HUES6 (cell line): Measurements from ENCODE around the gene NAB2.
"Not testable (repeated sequence)": the region's sequence is repeated elsewhere in the genome, so short reads cannot be mapped to it uniquely, and the experiment has no call there.

Experiments
- H3K27ac ChIP-seq: 2 replicates; pipeline ENCODE4 v1.7.0; 2013; ENCODE audit warnings: low read depth, mild to moderate bottlenecking, low read length, inconsistent platforms
- H3K27me3 ChIP-seq: 2 replicates; pipeline ENCODE4 v1.6.1; 2013; ENCODE audit warnings: low read length; ENCODE audit not compliant: control insufficient read depth, insufficient read depth
- H3K36me3 ChIP-seq: 2 replicates; pipeline ENCODE4 v1.6.1; 2013; ENCODE audit warnings: low read length; ENCODE audit not compliant: control insufficient read depth, insufficient read depth
- H3K4me1 ChIP-seq: 2 replicates; pipeline ENCODE4 v1.6.1; 2013; ENCODE audit warnings: low read length; ENCODE audit not compliant: control insufficient read depth, insufficient read depth
- H3K4me3 ChIP-seq: 2 replicates; pipeline ENCODE4 v1.5.1; 2013; ENCODE audit warnings: low read depth, low read length
- H3K9ac ChIP-seq: one replicate; pipeline ENCODE4 v1.6.1; 2013; ENCODE audit warnings: mild to moderate bottlenecking, low read length
- H3K9me3 ChIP-seq: 2 replicates; pipeline ENCODE4 v1.6.1; 2013; ENCODE audit warnings: low read depth, low read length; ENCODE audit not compliant: control insufficient read depth, insufficient read depth

NAB2 gene

DNA sequence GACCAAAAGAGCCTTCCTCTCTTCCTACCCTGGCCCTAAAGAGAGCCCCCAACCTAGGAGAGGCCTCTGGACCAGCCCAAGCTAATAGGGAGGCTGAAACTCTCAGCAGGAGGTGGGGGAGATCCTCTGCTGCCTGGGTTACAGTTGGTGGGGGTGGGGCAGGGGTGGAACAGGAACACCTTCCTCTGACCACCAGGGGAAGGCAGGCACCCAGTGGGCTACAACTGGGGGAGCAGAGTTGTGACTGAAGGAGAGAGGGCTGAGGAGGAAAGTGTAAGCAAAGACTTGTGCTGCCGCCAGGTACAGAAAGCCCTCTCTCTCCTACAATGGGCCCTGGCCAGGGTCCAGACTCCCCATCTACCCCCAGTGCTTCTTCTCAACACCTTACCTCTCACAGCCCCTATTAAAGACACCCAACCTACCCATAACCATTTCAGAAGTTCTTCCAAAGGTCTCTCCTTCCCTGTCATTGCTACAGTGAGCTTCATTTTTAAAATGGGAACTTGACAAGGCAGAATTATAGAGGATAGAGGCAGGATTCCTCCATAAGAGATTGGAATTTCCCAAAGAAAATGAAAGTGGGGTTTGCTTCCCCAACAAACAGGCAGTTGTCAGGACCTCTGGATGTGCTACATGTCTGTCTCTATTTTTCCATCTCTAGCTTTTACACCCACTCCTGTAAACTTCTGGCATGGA, 40.3 kb upstream of the NAB2 start:
- Histone ChIP-seq H3K9me3 (no peaks in the 10 kb centered on the region), H3K9ac (no peak overlapping the region), H3K4me1 (no peaks in the 10 kb centered on the region), H3K4me3 (no peak overlapping the region), H3K36me3 (no peaks in the 10 kb centered on the region), H3K27me3 (peaks cover 8% of the 10 kb centered on the region; the same call in 1 of the 2 replicates), H3K27ac (no peak overlapping the region)

DNA sequence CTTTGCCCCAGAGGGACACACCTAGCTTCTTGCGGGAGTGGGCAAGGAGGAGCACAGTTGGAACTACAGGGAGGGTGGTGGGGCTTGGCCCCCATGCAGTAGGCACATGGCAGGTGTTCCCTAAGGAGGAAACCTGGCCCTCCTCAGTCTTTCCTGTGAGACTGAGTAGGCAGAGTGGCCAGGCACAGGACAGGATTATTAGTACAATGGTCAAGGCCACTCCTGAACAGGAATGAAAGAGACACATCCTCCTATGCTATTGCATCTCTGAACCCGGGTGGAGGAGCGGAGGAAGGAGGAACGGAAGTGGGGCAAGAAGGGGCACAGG, 39.8 kb upstream of the NAB2 start:
- H3K4me1 ChIP-seq, result no peaks in the 10 kb centered on the region
- peaks cover 8% of the 10 kb centered on the region; the same call in 1 of the 2 replicates for H3K27me3 ChIP-seq
- no peaks in the 10 kb centered on the region for H3K36me3 ChIP-seq
- H3K9me3 ChIP-seq, result no peaks in the 10 kb centered on the region
- no peak overlapping the region for H3K27ac ChIP-seq
- H3K4me3 ChIP-seq, result no peak overlapping the region
- no peak overlapping the region for H3K9ac ChIP-seq

DNA sequence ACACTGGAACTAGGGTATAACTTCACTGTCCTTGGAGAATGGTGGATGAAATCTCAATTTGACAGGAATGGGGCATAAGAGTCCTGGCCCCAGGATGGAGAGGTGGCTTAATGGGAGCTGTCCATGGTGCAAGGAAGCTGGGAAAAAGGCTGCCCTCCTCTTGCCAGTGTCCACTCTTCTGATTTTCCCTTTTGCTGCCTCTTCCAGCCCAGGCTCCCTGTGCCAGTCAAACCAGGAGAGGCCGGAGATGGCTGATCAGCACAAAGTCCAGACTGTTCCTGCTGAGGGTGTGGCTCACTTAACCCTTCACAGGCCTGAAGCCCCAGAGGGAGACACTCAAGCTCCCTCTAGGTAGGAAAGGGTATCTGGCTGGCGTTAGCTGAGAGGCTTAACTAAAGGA, 39.0 kb upstream of the NAB2 start, which contains the start of gene MYO1A:
TSS of gene MYO1A (minus strand) at position 240 of the 400 bp plus-strand sequence. CDS start 1,806 bp downstream, outside the sequence.
- Histone ChIP-seq H3K9me3 (no peaks in the 10 kb centered on the region), H3K4me1 (no peaks in the 10 kb centered on the region), H3K9ac (no peak within 1 kb of the TSS), H3K27ac (no peak within 1 kb of the TSS), H3K4me3 (no peak within 1 kb of the TSS), H3K36me3 (no peaks in the 10 kb centered on the region), H3K27me3 (peaks cover 8% of the 10 kb centered on the region; the same call in 1 of the 2 replicates)

DNA sequence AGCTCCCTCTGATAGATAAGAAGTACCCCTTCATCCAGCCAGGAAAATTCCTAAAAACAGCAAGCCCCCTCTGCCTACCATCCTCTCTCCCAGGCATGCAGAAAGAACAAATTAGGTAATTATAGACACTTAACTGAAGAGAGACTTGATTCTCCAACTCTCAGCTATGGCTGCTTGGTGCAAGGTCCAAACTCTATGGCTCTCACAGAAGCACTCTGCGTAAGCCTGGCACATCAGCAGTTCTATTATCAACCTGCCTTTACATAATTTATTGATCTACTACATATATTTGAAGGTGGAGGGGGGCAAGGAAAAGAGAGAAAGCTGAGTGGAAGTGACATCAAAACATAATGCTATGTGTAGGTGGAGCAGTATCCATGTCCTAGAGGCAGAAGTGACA, 37.9 kb upstream of the NAB2 start:
- Histone ChIP-seq H3K9me3 (no peaks in the 10 kb centered on the region), H3K36me3 (peaks cover 7% of the 10 kb centered on the region; the same call in 1 of the 2 replicates)

DNA sequence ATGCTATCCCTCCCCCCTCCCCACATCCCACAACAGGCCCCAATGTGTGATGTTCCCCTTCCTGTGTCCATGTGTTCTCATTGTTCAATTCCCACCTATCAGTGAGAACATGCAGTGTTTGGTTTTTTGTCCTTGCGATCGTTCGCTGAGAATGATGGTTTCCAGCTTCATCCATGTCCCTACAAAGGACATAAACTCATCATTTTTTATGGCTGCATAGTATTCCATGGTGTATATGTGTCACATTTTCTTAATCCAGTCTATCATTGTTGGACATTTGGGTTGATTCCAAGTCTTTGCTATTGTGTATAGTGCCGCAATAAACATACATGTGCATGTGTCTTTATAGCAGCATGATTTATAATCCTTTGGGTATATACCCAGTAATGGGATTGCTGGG, 35.8 kb upstream of the NAB2 start:
- H3K4me3 ChIP-seq, H3K9me3 ChIP-seq, H3K27me3 ChIP-seq, H3K4me1 ChIP-seq, H3K27ac ChIP-seq, H3K9ac ChIP-seq: not testable (repeated sequence)
- H3K36me3 ChIP-seq, result peaks cover 26% of the 10 kb centered on the region

More for the DNA sequence above, 37.9 kb upstream of the NAB2 start:
- H3K4me1 ChIP-seq, result no peaks in the 10 kb centered on the region
- peaks cover 7% of the 10 kb centered on the region; the same call in 1 of the 2 replicates for H3K27me3 ChIP-seq
- H3K27ac ChIP-seq, result no peak overlapping the region
- H3K9ac ChIP-seq, result no peak overlapping the region
- H3K4me3 ChIP-seq, result no peak overlapping the region

DNA sequence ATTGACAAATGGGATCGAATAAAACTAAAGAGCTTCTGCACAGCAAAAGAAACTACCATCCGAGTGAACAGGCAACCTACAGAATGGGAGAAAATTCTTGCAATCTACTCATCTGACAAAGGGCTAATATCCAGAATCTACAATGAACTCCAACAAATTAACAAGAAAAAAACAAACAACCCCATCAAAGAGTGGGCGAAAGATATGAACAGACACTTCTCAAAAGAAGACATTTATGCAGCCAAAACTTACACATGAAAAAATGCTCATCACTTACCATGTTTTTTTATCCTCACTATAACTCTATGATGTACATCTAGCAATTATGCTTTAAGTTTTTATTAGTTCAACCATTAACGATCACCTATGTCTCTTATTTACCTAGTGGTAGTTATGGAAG, 35.0 kb upstream of the NAB2 start:
- not testable (repeated sequence) for H3K4me3 ChIP-seq, H3K9ac ChIP-seq, H3K27me3 ChIP-seq, H3K4me1 ChIP-seq, H3K27ac ChIP-seq, H3K9me3 ChIP-seq
- peaks cover 34% of the 10 kb centered on the region for H3K36me3 ChIP-seq

DNA sequence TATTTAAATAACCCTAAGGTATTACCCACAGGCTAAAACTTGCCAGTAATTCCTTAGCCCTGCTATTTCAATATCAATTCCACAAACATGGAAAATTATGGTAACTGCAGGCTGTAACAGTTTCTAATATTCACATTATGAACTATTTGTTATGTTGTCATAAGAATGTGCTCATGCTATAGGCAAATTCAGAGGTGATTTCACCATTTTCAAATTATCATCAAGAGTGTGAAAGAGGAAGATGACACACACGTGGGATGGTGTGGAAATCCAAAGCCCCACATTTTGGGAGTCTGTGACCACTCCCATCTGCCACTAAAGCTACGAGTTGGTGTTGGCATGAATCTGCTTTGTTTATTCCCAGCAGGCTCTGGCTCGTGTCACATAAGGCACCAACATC, 33.1 kb upstream of the NAB2 start:
- H3K9me3 ChIP-seq, result no peaks in the 10 kb centered on the region
- H3K4me3 ChIP-seq, result no peak overlapping the region
- peaks cover 53% of the 10 kb centered on the region for H3K36me3 ChIP-seq
- H3K27ac ChIP-seq, result no peak overlapping the region
- H3K27me3 ChIP-seq, result no peaks in the 10 kb centered on the region
- H3K4me1 ChIP-seq, result no peaks in the 10 kb centered on the region
- no peak overlapping the region for H3K9ac ChIP-seq

DNA sequence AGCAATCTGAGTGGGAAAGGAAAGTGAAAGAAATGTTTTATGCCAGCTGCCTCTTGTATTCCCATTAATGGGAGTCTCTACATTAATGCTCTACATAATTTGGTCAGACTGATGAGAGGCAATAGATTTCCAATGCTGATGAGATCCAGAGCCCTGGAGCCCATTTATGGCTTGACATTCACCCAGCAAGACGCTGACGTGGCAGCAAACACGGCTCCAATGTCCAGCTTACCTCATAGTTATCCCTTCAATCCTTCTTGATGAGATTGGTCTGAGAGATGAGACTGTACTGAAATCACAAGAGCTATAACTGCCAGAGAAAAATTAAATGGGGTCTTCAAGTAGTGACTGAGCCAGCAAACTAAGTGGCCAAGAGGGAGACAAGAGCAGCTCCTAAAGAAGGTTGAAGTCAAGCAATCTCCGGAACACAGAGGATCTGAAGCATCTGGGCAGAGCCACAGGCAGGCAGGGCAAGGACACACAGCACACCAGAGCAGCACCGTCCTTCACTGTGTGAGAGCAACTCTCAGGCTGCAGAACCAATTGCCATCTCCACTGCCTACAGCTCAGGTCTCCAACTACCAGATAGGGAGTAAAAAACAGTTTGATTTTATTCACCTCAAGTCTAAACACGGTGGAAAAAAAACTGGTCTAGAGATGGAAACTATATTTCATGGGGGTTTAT, 31.7 kb upstream of the NAB2 start:
- peaks cover 63% of the 10 kb centered on the region for H3K36me3 ChIP-seq
- no peak overlapping the region for H3K27ac ChIP-seq
- H3K27me3 ChIP-seq, result no peaks in the 10 kb centered on the region
- H3K4me3 ChIP-seq, result no peak overlapping the region
- H3K9ac ChIP-seq, result no peak overlapping the region
- H3K9me3 ChIP-seq, result no peaks in the 10 kb centered on the region
- no peaks in the 10 kb centered on the region for H3K4me1 ChIP-seq

DNA sequence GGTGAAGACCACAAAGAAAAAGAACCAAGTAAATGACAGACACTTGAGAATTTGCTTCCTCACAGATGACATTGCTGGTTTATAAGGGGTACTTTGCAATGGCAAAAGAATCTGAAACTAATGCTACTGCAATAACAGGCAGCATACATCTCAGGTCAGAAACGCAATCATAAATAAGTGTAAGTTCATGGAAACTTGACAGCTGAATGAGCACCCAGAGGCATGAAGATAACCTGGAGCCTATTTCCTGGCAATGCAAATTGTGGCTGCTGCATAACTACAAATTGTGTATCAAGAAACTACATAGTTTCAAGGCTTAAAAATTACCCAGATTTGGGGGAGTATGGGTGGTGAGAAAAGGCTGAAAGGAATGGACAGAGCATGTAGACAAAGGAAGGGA, 30.5 kb upstream of the NAB2 start:
- Histone ChIP-seq H3K27ac (no peak overlapping the region), H3K4me3 (no peak overlapping the region), H3K9ac (no peak overlapping the region), H3K36me3 (peaks cover 75% of the 10 kb centered on the region), H3K4me1 (no peaks in the 10 kb centered on the region), H3K9me3 (no peaks in the 10 kb centered on the region), H3K27me3 (no peaks in the 10 kb centered on the region)

DNA sequence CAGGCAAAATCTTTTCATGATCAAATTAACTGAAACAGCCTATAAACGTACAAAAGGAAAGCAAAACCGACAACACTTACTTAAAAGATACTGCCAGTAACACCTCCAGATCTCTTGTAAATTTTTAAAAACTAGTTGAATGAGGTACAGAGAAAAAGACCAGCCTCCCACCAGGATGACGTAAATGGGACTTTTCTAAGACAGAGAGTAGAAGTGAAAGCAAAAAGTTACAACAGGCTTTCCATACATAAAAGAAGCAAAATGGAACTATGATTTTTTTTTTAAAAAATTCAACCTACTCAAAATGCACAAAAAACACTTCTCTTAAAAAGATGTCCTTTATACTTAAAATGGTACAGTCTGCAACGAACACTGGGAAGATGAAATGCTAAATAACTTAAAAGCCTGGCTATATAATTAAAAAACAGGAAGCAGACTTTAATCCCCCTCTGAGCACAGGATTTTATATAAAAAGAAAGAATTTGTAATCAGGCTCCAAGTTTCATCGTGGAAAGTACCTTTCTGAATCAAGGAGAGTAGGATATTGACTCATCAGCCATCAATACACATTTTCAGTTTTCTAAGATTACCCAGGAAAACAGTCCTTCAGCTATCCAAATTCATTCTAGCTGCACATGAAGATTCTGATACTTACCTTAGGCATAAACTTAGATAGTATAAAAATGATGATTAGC, 24.8 kb upstream of the NAB2 start:
- H3K36me3 ChIP-seq, result peaks cover 85% of the 10 kb centered on the region
- no peak overlapping the region for H3K9ac ChIP-seq
- H3K9me3 ChIP-seq, result no peaks in the 10 kb centered on the region
- no peak overlapping the region for H3K4me3 ChIP-seq
- no peak overlapping the region for H3K27ac ChIP-seq
- H3K27me3 ChIP-seq, result no peaks in the 10 kb centered on the region
- H3K4me1 ChIP-seq, result no peaks in the 10 kb centered on the region

DNA sequence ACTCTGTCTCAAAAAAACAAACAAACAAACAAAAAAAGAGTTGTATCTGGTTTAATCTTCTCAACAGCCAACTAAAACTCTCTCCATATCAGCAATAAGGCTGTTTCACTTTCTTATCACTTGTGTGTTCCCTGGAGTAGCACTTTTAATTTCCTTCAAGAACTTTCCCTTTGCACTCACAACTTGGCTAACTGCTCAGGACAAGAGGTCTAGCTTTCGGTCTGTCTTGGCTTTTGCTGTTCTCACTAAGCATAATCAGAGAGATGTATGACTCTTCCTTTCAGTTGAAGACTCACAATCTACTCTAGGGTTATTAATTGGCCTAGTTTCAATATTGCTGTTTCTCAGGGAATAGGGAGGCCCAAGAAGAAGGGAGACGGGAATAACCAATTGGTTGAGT, 22.7 kb upstream of the NAB2 start:
- peaks cover 84% of the 10 kb centered on the region for H3K36me3 ChIP-seq
- H3K4me3 ChIP-seq, result no peak overlapping the region
- no peak overlapping the region for H3K9ac ChIP-seq
- H3K9me3 ChIP-seq, result no peaks in the 10 kb centered on the region
- H3K27ac ChIP-seq, result no peak overlapping the region
- H3K4me1 ChIP-seq, result no peaks in the 10 kb centered on the region
- no peaks in the 10 kb centered on the region for H3K27me3 ChIP-seq
